ENCODE results near the gene SYDE2. TPM values are rescaled to one million over a fixed set of nuclear protein-coding genes. Genes with fewer than 3 reads are reported as not detected.
"Not testable (repeated sequence)": the region's sequence is repeated elsewhere in the genome, so short reads cannot be mapped to it uniquely, and the experiment has no call there.

SYDE2 gene
- total RNA-seq, 1 donor from 2014 or later = 4.8 TPM

DNA sequence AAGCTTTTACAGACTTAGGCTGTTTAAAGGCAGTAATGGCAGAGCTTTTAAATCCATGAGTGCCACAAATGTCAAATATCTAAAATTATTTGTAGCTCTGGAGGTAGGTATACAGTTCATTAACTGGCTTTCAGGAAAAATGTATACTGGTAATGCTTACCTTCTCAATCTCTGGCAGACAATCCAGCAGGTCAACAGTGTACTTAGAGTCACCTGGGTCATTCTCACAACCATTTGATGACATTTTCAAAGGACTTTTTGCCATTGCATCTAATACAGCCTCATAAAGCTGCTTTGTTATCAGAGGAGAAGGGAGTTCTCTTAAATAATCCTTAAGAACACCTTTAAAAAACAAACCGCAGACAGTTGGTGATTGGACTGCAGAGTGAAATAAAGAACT lies 31.9 kb downstream of the SYDE2 start:
- no peak for DNase-seq

DNA sequence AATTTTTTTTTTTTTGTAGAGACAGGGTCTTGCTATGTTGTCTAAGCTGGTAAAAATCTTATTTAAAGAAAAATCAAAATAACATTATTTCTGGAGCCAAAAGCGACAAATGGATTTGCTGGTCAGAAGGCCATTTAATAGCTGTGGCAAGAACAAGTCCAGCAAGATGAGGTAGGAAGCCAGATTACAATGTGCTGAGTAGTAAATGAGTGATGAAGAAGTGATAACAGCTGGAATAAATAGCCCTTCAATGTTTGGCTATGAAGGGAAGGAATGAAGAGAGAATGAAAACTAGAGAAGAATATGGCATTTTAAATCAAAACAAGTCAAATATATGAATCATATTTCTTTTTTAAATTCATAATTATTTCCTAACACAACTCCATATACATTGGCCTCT lies 34.5 kb downstream of the SYDE2 start:
- DNase-seq = no peak

DNA sequence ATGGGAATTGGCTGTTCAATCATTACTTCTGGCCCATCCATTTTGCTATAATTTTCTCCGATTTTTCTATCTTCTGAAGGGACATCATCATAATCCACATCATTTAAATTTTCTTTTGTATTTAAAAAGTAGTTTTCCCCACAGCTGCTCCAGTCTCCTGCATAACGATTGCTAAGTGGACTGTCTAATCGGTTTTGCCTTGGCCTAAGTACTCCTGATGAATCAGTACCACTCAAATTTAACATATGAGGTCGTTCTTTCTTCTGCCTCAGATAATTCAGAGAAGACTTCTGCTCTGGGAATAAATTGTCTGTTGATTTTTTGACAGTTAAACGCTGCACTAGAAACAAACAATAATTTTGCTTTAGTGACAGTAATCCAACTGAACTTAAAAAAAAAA lies 41.9 kb downstream of the SYDE2 start:
- no peak for DNase-seq

DNA sequence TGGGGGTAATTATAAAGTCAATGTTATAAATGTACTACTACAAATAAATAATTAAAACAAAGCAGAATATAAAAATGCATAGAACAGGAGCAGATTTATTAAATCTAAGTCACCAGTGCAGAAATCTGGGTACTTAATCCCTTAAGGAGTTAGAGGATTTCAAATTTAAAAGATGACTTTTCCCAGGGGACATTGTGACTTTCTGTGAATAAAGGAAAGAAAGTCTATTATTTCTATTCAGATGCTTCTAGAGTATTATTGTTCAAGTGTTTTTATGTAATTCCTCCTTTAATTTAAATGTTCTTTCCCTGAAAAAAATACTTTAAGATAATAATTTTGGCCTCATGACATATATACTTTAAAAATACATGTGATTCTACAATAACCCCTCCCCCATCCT lies 43.4 kb downstream of the SYDE2 start:
- DNase-seq = no peak

DNA sequence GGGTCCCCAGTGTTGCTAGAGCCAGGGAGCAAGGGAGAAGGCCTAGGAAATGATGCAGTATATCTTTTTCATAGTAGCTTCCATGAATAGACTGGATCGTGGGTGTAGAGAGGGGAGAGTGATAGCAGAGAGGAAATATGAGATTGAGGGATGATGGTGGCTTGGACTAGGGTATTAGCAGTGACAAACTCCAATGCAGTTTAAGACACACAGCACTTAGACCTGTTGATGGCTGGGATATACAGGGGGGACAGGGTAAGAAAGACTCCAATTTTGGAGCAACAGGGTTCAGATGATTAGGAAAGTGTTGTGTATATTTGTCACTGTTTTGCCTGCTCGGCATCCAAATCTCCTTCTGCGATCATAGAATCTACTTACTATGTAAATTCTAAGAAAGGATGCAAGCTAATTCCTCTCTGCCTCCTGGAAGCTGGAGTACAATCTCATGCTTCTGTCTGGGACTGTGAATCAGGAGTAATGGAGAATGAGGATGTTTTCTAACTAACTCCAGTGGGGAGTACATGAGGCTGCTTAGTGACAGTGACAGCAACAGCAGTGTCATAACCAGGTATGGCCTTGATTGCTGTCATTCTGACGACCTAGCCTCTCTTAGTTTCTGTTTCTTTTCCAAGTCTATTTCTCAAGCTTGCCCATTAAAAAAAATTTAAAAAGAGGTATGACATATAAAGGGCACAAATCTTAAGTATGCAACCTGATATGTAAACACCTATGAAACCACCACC lies 47.5 kb downstream of the SYDE2 start:
- DNase-seq = no peak

DNA sequence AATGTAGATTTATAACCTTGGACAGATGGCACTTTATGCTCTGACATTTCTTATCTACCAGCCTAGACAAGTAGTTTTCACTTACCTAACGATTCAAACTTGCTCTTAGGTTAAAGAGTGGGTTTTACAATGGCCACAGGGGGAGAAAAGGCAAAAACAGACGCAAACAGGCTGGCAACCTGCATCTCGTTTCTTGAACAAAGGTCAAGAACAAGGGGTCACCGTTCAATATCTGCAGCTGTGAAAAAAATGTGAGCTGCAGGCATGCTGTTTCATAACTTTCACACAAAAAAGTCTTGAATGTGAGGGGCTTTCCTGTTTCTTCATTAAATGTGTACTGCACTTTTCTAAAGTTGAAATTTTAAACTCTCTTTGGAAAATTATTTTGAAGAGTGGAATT lies 49.4 kb downstream of the SYDE2 start:
- DNase-seq = no peak

DNA sequence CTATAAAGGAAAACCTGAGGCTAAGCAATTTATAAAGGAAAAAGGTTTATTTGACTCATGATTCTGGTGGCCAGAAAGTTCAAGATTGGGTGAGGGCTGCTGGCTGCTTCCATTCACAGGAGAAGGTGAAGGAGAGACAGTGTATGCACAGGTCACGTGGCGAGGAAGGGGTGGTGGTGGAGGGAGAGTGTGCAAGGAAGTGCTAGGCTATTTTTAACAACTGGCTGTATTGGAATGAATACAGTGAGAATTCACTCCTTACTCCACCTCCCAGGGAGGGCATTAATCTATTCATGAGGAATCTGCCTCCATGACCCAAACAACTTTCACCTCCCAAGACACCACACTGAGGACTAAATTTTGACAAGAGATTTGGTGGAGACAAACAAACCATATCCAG lies 51.0 kb downstream of the SYDE2 start:
- DNase-seq = no peak

DNA sequence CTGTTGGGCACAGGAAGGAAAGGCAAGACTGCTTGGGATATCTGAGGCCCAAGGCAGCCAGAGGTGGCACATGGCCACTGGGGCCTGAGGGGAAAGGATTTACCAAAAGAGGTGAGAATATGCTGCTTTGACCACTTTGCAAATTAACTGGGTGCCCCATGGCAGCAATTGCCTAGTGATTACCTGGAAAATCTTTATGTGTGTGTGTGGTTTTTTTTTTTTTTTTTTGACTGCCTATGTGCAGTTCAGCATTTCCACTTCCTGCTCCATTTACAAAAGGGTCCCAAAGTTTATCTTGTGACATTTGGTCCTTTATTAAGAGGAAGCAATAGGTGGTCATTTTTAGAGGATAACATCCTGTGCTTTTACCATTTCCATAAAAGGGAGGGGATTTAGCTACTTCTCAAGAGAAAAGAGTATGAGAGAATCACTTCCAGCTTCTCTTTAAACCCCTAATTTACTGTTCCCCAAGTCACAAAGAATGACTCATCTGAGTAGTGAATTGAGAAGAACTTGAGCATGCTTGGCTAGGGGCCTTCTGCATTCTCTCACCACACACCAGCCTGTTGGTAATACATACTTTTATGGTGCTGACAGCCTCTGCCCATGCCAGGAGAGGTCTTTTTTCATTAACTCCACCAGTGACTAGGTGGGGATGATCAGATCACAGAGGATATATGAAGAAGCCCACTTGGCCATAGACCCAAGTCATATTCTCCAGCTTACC lies 52.1 kb downstream of the SYDE2 start:
- no peak for DNase-seq

DNA sequence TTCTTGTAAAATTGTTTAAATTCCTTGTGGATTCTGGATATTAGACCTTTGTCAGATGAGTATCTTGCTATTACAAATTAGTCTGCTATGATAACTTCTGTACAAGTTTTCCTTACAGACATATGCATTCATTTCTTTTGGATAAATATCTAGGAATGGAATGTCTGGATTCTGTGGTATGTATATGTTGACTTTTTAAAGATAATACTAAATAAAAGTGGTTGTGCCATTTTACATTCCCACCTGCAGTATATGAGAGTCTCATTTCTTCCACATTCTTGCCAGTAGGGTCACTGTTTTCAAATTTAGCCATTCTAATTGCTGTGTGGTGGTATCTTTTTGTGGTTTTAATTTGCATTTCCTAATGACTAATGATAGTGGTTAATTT lies 53.9 kb downstream of the SYDE2 start:
- DNase-seq = no peak

DNA sequence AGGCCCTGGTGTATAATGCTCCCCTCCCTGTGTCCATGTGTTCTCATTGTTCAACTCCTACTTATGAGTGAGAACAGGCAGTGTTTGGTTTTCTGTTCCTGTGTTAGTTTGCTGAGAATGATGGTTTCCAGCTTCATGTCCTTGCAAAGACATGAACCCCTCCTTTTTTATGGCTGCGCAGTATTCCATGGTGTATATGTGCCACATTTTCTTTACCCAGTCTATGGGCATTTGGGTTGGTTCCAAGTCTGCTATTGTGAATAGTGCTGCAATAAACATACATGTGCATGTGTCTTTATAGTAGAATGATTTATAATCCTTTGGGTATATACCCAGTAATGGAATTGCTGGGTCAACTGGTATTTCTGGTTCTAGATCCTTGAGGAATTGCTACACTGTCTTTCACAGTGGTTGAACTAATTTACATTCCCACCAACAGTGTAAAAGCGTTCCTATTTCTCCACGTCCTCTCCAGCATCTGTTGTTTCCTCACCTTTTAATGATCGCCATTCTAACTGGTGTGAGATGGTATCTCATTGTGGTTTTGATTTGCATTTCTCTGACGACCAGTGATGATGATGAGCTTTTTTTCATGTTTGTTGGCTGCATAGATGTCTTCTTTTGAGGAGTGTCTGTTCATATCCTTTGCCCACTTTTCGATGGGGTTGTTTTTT lies 54.4 kb downstream of the SYDE2 start:
- not testable (repeated sequence) for DNase-seq

DNA sequence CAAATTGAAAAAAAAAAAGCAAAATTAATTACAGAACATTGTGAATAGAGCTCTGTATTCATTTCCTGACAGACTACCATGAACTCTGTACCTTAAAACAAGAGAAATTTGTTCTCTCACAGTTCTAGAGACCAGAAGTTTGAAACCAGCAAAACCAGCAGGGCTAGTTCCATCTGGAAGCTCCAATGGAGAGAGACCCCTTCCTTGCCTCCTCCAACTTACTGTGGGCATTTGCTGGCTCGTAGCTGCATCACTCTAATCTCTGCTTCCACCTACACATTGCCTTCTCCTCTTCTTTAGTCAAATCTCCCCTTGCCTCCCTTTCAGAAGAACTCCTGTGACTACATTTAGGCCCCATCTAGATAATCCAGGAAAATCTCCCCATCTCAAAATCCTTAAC lies 56.5 kb downstream of the SYDE2 start:
- no peak for DNase-seq

DNA sequence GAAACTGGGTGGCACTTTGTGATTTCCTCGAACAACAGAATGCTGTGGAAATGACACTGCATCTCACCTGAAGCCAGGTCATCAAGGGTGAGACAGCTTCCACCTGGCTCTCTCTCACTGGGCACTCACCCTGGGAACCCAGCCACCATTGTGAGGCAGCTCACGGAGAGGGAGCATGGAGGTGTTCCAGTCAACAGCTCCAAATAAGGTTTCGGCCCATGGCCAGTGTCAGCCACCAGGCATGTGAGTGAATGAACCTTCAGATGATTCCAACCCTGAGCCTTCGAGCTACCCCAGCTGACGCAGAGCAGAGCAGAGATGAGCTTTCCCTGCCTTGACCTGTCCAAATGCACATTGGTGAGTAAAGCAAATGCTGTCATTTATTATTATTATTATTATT lies 58.1 kb downstream of the SYDE2 start:
- no peak for DNase-seq

DNA sequence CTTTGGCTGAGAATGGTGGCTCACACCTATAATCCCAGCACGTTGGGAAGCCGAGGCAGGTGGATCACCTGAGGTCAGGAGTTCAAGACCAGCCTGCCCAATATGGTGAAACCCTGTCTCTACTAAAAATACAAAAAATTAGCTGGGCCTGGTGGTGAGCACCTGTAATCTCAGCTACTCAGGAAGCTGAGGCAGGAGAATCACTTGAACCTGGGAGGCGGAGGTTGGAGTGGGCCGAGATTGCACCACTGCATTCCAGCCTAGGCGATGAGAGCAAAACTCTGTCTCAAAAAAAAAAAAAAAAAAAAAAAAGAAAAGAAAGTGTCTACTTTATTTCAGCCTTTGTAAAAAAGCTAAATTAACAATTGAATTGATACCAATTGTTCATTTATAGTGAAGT lies 62.4 kb downstream of the SYDE2 start:
- DNase-seq = not testable (repeated sequence)

DNA sequence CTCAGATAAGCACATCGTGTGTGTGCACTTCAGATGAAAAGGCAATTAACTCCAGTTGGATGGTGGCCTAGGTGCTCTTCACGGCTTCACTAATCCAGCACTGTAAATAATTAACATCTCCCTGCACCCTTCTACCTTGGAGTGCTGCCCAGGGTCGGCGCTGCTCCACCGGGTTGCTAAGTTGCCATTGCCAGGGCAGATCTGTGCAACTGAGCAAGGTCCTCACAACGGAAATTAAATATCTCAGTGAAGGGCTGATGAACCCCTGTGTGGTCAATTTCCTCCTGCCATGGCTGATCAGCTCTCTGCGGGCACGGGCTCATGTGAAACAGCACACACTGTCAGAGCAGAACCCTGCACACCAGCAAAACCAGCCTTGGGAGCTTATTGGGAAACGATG lies 63.2 kb downstream of the SYDE2 start:
- DNase-seq = no peak

DNA sequence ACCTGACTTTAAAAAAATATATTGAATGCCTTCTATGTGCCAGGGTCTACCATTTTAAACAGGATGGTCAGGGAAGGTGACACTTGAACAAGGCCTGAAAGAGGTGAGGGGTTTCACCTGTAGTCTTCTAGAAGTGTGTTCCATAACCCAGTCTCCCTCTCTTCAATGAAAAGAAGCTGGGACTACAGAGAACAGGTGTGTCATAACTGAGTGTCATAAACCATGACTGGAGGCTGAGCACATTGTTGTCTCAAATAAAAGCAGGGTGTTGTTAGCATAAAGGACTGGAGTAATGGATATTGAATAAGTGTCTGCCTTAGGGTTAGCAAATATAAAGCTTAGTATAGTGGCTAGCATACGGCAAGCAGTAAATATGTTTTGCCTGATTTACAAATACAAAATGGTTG lies 65.4 kb downstream of the SYDE2 start:
- no peak for DNase-seq

DNA sequence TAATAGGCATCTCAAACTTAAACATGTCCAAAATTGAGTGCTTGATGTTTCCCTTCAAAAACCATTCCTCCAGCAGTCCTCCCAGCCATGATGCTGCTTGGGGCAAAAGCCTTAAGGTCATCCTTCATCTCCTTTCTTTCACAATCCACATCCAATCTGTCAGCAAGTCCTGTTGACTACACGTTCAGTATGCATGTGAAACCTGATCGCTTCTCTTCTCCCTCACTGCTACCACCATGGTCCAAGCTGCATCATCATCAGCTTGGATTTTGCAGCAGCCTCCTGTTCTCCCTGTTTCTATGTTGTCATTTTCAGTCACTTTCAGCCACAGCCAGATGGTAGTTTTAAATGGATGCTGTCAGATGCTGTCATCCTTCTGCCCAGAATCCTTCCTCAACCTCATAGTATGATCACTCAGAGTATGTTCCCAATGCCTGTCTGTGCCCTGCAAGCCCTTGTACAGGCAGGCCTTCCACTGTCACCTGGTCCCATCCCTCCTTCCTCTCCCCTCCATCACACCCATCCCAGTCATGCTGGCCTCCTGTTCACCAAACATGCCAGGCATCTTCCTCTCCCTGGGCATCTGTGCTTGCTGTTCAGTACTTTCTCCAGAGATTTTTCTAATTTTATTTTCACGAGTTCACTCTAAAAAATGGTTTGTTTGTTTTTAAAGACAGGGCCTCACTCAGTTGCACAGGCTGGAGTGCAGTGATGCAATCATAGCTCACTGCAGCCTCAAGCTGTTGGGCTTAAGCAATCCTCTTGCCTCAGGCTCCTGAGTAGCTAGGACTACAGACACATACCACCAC lies 66.0 kb downstream of the SYDE2 start:
- DNase-seq = no peak

DNA sequence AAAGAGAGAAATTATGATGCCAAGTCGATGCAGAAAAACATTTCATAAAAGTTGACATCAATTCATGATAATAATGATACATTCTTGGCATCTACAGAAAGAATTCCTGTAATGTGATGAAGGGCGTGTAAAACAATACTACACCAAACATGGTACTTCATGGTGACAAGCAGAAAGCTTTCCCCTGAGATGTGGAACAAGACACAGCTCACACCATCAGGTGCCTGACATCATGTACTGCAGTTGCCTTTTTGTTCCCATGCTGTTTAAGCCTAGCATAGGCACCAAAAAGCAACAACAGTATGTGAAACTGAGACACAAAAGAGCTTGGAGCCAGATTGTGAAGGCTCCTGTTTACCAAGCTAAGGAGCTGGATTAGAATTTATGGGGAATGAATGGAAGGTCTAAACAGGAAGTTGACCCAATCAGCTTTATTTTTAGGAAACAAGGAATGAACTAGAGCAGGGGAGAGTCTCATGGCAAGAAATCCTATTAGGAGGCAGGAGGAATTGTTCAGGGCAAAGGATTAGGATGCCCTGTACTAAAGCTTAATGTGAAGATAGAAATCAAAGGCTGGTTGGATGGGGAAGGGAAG lies 67.2 kb downstream of the SYDE2 start:
- DNase-seq = no peak

DNA sequence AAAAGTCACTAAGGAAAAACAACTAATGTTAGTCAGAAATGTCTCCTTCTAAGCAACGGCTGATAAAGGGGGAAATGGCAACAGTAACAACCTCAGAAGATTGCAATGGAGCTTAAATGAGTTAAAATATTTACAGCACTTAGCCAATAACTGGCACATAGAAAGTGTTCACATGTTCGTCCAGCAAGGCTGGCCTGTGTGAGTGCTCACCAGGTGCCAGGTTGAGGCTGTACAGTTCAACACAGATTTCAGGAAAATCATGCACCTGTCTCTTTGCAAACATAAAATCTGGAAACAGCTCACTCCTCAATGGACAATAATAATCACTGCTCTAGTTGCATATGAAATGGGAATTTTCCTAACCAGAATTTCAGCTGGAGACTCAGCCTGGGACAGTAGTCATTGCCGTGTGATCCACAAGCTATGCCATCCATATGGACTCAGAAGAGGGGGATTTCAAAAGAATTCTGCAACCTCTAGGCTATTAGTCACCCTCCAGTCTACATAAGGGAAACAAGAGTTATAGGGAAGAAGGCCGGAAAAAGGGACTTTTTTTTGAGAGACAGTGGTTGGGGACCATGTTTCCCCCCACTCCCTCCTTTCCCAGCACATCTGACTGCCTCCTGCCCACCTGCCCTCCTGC lies 68.6 kb downstream of the SYDE2 start:
- DNase-seq = no peak

DNA sequence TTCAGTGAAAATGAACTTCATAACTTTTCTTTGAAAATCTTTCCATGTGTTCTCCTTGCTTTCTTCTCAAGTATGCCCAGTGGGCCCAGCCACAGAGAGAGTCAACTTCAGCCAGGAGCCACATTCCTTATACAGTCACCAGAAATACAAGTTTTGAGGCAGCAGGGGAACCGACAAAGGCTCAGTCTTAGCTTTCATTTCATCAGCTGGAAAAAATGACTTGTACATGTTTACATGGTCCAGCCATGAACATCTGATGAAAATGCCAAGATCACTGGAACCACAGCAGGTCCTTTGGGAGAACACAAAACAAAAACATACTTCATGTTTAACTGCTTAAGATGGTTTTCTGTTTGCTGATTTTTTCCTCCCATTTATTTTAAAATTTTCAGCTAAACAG lies 72.5 kb downstream of the SYDE2 start:
- no peak for DNase-seq

DNA sequence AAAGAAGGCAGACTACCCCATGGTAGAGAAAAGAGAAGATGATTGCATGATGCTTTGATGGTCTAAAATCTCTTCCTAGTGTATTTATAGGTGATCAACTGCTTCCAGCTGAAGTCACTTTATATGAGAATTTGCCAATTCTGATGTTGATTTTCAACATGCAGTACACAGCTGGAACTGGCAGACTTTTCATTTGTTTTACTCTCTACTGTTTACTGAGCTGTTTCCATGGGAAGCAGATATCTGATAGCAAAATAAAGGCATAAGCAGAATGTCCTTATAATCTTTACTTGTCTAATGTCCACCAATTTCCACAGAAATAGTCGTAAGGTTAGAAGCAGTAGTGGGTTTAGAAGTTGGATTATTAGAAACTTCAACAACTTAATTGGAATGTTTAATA lies 74.9 kb downstream of the SYDE2 start:
- DNase-seq = no peak

DNA sequence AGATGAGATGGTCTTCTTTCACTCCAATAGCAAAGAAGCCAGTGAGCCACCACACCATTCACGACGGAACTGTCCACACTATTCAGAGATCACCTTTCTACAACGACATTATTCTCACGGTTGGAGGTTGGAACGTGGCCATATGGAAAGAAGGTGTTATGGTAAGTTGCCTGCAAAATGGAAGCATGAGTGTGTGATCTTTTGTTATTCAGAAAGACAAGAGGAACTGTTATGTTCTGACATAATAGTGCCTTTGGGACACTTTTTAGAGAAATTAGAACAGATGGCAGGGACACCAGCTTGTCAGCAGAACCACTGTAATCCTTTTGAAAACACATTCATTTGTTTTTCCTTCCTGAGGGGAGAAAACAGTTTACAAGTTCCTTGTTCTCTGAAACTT lies 76.7 kb downstream of the SYDE2 start:
- DNase-seq = no peak

DNA sequence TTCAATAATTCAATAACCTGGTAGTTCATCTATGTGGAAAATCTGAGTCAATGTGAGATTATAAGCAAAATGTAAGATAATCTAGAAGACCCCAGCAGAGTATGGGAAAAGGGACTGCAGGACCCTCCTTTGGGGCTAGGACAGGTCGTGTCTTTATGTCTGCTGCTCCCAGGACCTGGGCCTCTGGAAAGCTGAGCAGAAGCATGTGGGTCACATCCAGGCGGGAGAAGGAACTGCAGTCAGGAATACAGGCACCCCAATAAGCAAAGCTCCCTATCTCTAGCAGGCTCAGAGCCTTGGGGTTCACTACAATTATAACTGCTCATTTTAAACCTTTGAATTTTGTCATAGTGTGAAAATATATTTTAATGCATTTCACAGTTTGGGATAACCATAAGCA lies 78.6 kb downstream of the SYDE2 start:
- DNase-seq = no peak
